ENCODE data around the gene DOK4.
"Not testable (repeated sequence)": the region's sequence is repeated elsewhere in the genome, so short reads cannot be mapped to it uniquely, and the experiment has no call there.

The DOK4 gene

DNA sequence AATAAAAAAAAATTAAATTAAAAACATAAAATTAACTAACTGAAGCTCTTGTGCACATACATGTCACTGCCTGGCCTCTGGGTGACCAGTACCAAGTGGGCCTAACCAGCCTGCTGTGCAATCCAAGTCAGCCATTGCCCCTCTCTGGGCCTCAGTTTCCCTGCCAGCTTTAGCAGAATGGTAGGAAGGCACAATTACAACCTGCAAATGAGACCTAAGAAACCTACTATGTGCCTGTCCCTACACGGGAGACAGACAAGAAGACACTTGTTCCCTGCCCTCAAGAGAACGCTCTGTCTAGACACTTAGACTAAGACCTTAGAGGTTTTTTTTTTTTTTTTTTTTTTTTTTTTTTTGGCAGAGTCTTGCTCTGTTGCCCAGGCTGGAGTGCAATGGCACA lies 40.8 kb downstream of the DOK4 start:
- no peak for DNase-seq (ENCODE audit: low read depth)

DNA sequence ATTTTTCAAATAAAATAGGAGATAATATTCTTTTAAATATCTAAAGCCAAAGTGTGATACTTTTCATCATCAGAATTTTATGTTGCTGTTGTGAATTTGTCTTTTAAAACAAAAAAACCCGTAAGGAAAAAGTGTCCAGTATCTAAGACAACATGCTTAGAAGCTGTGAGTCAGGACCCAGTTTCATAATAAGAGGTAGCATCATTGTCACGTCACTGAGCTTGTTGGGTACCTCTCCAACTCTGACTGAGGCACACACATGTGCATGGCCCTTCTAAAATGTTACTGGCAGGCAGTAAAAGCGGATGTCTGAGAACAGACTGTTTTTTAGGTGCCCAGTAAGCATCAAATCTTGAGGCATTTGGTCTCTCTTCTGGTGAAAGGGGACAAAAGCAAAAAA lies 41.6 kb downstream of the DOK4 start:
- DNase-seq (ENCODE audit: low read depth) = no peak

- DNase-seq (ENCODE audit: low read depth) = not testable (repeated sequence)
These were observed 45.7 kb downstream of the DOK4 start for GRCh38 chr16:57440551-57440950.

DNA sequence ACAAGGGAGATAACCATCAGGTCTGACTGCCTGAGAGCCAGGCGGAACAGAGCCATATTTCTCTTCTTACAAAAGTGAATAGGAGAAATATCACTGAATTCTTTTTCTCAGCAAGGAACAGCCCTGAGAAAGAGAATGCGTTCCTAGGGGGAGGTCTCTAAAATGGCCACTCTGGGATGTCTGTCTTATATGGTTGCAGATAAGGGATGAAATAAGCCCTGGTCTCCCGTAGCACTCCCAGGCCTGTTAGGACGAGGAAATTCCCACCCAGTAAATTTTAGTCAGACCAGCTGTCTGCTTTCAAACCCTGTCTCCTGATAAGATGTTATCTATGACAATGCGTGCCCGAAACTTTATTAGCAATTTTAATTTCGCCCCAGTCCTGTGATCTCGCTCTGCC lies 46.3 kb downstream of the DOK4 start:
- not testable (repeated sequence) for DNase-seq (ENCODE audit: low read depth)

GRCh38 chr16:57435838-57436237 lies 50.5 kb downstream of the DOK4 start:
- no peak for DNase-seq (ENCODE audit: low read depth)

GRCh38 chr16:57434003-57434402 lies 52.3 kb downstream of the DOK4 start:
- no peak for DNase-seq (ENCODE audit: low read depth)

GRCh38 chr16:57432989-57433388 lies 53.3 kb downstream of the DOK4 start:
- DNase-seq (ENCODE audit: low read depth) = no peak

DNA sequence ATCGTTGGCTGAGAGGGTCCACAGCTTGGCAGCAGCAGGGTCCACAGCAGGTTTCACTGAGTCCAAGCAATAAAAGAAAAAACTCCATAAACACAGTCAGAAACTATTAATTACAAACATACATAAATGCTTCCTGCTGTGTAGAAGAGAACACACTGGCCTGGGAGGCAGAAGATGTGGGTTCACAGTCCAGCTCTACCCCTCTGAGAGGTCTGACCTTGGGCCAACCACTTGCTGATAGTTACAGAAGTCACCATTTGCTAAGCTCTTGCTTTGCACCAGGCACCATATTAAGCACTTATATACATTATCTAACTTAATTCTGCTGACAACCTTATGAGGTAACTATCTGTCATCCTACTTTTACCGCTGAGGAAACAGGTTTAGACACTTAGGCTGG lies 53.8 kb downstream of the DOK4 start:
- no peak for DNase-seq (ENCODE audit: low read depth)

- no peak for DNase-seq (ENCODE audit: low read depth)
These were observed 55.3 kb downstream of the DOK4 start for GRCh38 chr16:57430955-57431354.

- DNase-seq (ENCODE audit: low read depth) = no peak
These were observed 58.5 kb downstream of the DOK4 start for GRCh38 chr16:57427824-57428223.

- no peak for DNase-seq (ENCODE audit: low read depth)
These were observed 59.0 kb downstream of the DOK4 start for GRCh38 chr16:57427307-57427706.

DNA sequence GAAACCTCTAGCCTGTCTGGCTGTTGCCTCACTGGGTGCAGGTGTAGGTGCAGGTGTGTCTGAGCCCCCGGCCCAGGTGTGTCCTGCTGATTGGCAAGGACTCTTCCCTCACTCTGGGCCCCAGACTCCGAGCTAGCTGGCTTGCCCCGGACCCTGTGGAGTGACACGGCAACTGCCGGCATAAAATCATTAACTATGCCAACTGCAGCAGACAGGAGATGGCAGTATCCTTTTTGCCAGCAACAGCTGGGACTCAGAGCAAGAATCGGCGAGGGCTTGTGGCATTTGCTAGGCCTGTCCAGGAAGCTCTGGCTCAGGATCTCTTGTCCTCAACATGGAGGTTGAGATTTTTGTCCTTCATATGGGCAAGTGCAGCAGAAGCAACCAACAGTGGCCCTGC lies 59.9 kb downstream of the DOK4 start:
- no peak for DNase-seq (ENCODE audit: low read depth)

DNA sequence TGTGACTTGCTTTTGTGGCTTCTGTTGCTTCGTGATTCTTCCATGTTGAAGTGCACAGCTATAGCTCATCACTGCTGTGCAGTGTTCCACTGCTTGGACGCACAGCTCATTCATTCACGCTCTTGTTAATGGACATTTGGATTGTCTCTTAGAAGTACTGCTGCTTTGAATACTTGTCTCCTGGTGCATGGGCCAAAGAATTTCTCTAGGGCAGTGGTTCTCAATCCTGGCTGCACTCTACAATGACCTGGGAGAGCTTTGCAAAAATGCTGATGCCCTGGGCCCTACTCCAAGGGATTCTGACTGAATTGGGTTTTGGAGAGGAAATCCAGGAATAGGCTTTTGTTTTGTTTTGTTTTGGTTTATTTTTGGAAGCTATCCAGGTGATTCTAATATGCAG lies 61.7 kb downstream of the DOK4 start:
- DNase-seq (ENCODE audit: low read depth) = no peak

GRCh38 chr16:57423152-57423551 lies 63.1 kb downstream of the DOK4 start:
- DNase-seq (ENCODE audit: low read depth) = no peak

DNA sequence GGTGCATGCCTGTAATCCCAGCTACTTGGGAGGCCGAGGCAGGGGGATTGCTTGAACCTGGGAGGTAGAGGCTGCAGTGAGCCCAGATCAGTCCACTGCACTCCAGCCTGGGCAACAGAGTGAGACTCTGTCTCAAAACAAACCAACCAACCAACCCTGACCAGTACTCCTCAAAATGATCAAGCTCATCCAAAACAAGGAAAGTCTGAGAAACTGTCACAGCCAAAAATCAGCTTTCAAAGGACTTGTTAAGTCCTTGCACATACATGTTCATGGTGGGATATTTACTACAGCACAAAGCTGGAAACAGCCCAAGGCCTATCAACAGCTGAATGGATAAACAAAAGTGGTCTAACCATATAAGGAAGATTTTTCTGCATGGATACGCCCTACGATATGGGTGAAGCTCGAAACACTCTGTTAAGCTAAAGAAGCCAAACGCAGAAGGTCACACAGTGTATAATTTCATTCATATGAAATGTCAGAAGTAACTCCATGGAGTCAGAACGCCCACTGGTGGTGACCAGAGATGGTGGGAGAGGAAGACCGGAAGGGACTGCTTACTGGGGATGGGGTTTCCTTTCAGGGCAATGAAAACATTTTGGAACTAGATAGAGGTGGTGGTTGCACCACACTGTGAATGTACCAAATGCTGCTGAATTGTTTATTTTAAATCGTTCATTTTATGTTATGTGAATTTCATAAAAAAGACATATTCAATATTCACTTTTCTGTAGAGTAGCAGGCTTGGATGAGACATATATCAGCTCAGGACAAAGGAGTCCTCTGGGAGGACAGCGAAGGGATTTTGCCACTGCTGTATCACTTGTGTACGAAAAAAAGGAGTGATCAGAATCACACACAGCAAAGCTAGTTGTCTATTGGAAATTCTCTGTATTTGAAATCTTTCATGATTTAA lies 64.0 kb downstream of the DOK4 start:
- peak; percentile 17 for DNase-seq (ENCODE audit: low read depth)

Measured in GM04504 (cell line).